ENCODE measurements around the gene RASL12.
"Not testable (repeated sequence)": the region's sequence is repeated elsewhere in the genome, so short reads cannot be mapped to it uniquely, and the experiment has no call there.

The RASL12 gene

GRCh38 chr15:65026756-65027155 lies 41.0 kb downstream of the RASL12 start:
- DNase-seq: no peak

GRCh38 chr15:65021488-65021887 lies 46.3 kb downstream of the RASL12 start:
- no peak for DNase-seq

- DNase-seq: no peak
These were observed 47.4 kb downstream of the RASL12 start for GRCh38 chr15:65020419-65020818.

- DNase-seq: not testable (repeated sequence)
These were observed 56.6 kb downstream of the RASL12 start for GRCh38 chr15:65011198-65011597.

GRCh38 chr15:65008983-65009382 lies 58.8 kb downstream of the RASL12 start:
- DNase-seq: no peak

- DNase-seq: no peak
These were observed 60.9 kb downstream of the RASL12 start for GRCh38 chr15:65006876-65007275.

GRCh38 chr15:65004993-65005392 lies 62.8 kb downstream of the RASL12 start:
- DNase-seq: no peak
